OCI-LY1 (cell line): ENCODE measurements around the gene CADM1.
A peak's percentile ranks its signal among the peaks of the same experiment; 100 is the strongest.

Experiments used
- H2AFZ ChIP-seq: fragments of 200-600 bp; sonication (generic), shearing (Covaris generic); 2 replicates; pipeline ENCODE4 v1.6.0; 2014; ENCODE audit warnings: antibody characterized with exemption, mild to moderate bottlenecking, low read length
- H3F3A ChIP-seq: fragments of 200-600 bp; sonication (generic), shearing (Covaris generic); 2 replicates; pipeline ENCODE4 v1.6.0; 2014; ENCODE audit warnings: mild to moderate bottlenecking, antibody characterized with exemption, low read length, moderate library complexity; ENCODE audit not compliant: insufficient read depth
- H3K27ac ChIP-seq: fragments of 200-600 bp; sonication (generic); 2 replicates; pipeline ENCODE4 v1.5.1; 2014; ENCODE audit warnings: low read length, mixed run types, mild to moderate bottlenecking, low read depth; ENCODE audit not compliant: poor library complexity, severe bottlenecking
- H3K27me3 ChIP-seq: fragments of 200-600 bp; sonication (generic); 2 replicates; pipeline ENCODE4 v1.6.0; 2014; ENCODE audit warnings: antibody characterized with exemption, mild to moderate bottlenecking, low read length, moderate library complexity; ENCODE audit not compliant: insufficient read depth
- H3K36me3 ChIP-seq: fragments of 200-600 bp; sonication (generic); 2 replicates; pipeline ENCODE4 v1.6.1; 2014; ENCODE audit warnings: mild to moderate bottlenecking, antibody characterized with exemption, low read length, moderate library complexity, mixed read lengths; ENCODE audit not compliant: insufficient read depth
- H3K4me1 ChIP-seq: fragments of 200-600 bp; sonication (generic); 2 replicates; pipeline ENCODE4 v1.5.1; 2014; ENCODE audit warnings: mild to moderate bottlenecking, low read length, moderate library complexity; ENCODE audit not compliant: insufficient read depth, severe bottlenecking
- H3K4me2 ChIP-seq: fragments of 200-600 bp; sonication (generic), shearing (Covaris generic); 2 replicates; pipeline ENCODE4 v1.6.1; 2014; ENCODE audit warnings: low read length
- H3K4me3 ChIP-seq: fragments of 200-600 bp; sonication (generic); 2 replicates; pipeline ENCODE4 v1.5.1; 2014; ENCODE audit warnings: low read length, low read depth, mild to moderate bottlenecking, mixed read lengths; ENCODE audit not compliant: poor library complexity, severe bottlenecking
- H3K79me2 ChIP-seq: fragments of 200-600 bp; shearing (Covaris generic); 2 replicates; pipeline ENCODE4 v1.6.1; 2016; ENCODE audit warnings: mixed run types, low read length, mixed read lengths; ENCODE audit not compliant: insufficient read depth
- H3K9ac ChIP-seq: fragments of 200-600 bp; sonication (generic), shearing (Covaris generic); 2 replicates; pipeline ENCODE4 v1.6.1; 2014; ENCODE audit warnings: mild to moderate bottlenecking, low read length, mixed read lengths
- H3K9me2 ChIP-seq: fragments of 200-600 bp; sonication (generic), shearing (Covaris generic); 2 replicates; pipeline ENCODE4 v1.6.1; 2014; ENCODE audit warnings: low read depth, mild to moderate bottlenecking, low read length, mixed read lengths
- H3K9me3 ChIP-seq: fragments of 200-600 bp; shearing (Covaris generic); 2 replicates; pipeline ENCODE4 v1.6.1; 2014; ENCODE audit warnings: low read length, mixed read lengths
- H4K20me1 ChIP-seq: fragments of 200-600 bp; sonication (generic), shearing (Covaris generic); 2 replicates; pipeline ENCODE4 v1.6.0; 2016; ENCODE audit warnings: mild to moderate bottlenecking, low read length; ENCODE audit not compliant: insufficient read depth
- CTCF ChIP-seq: fragments of 200-600 bp; sonication (generic), shearing (Covaris generic); IDR thresholded peaks from 2 replicates; pipeline ENCODE4 v1.5.1; 2017; ENCODE audit warnings: mild to moderate bottlenecking, antibody characterized with exemption, low read length, moderate library complexity, mixed read lengths
- EZH2 ChIP-seq: fragments of 200-600 bp; sonication (generic), shearing (Covaris generic); IDR thresholded peaks from 2 replicates; pipeline ENCODE4 v1.8.0; 2017; ENCODE audit warnings: borderline replicate concordance, mixed run types, mild to moderate bottlenecking, antibody characterized with exemption, low read length, moderate library complexity, mixed read lengths

The CADM1 gene

GRCh38 chr11:115183136-115183535 is 321.1 kb downstream of the CADM1 start:
- Histone ChIP-seq H3K9ac (no peak overlapping the region), H3K4me2 (no peak overlapping the region), H3K9me2 (no peaks in the 10 kb centered on the region), H3K4me3 (no peak overlapping the region), H3K4me1 (peaks cover 48% of the 10 kb centered on the region), H3K27me3 (no peaks in the 10 kb centered on the region), H2AFZ (no peak overlapping the region), H3K79me2 (no peaks in the 10 kb centered on the region; the same call in 1 of the 2 replicates), H3K36me3 (peaks cover 21% of the 10 kb centered on the region; the same call in 1 of the 2 replicates), H3K9me3 (no peaks in the 10 kb centered on the region), H3K27ac (no peak overlapping the region), H4K20me1 (no peaks in the 10 kb centered on the region), H3F3A (no peaks in the 10 kb centered on the region)
- TF ChIP-seq EZH2 (no peak), CTCF (no peak)

- Histone ChIP-seq H4K20me1 (no peaks in the 10 kb centered on the region), H3F3A (no peaks in the 10 kb centered on the region), H3K4me1 (peaks cover 48% of the 10 kb centered on the region), H3K36me3 (peaks cover 21% of the 10 kb centered on the region; the same call in 1 of the 2 replicates), H3K9me2 (no peaks in the 10 kb centered on the region), H3K9ac (no peak overlapping the region), H3K27me3 (no peaks in the 10 kb centered on the region), H3K4me2 (no peak overlapping the region; the same call in 1 of the 2 replicates), H3K79me2 (no peaks in the 10 kb centered on the region; the same call in 1 of the 2 replicates), H3K4me3 (no peak overlapping the region), H2AFZ (no peak overlapping the region), H3K9me3 (no peaks in the 10 kb centered on the region), H3K27ac (peak overlapping the region; percentile 21)
- no peak for TF ChIP-seq CTCF
- no peak for TF ChIP-seq EZH2
Observed at GRCh38 chr11:115182282-115182955, 321.8 kb downstream of the CADM1 start.

- Histone ChIP-seq H3F3A (no peaks in the 10 kb centered on the region), H3K9me3 (no peaks in the 10 kb centered on the region), H4K20me1 (no peaks in the 10 kb centered on the region), H3K4me2 (no peak overlapping the region; the same call in 1 of the 2 replicates), H3K4me3 (no peak overlapping the region), H3K79me2 (no peaks in the 10 kb centered on the region; the same call in 1 of the 2 replicates), H3K36me3 (peaks cover 27% of the 10 kb centered on the region; the same call in 1 of the 2 replicates), H3K9me2 (no peaks in the 10 kb centered on the region), H3K9ac (no peak overlapping the region), H2AFZ (no peak overlapping the region), H3K27me3 (no peaks in the 10 kb centered on the region), H3K27ac (no peak overlapping the region), H3K4me1 (peaks cover 48% of the 10 kb centered on the region)
- TF ChIP-seq EZH2: no peak
- no peak for TF ChIP-seq CTCF
Observed at GRCh38 chr11:115181538-115181937, 322.7 kb downstream of the CADM1 start.
